GM12878 (cell line): Measurements from ENCODE around the gene GPT2. TPM values are rescaled to one million over a fixed set of nuclear protein-coding genes. Genes with fewer than 3 reads are reported as not detected.

ENCODE experiments used
- ATAC-seq: fragments of 200-7000 bp; cut with Tn5 transposase; 3 replicates; pipeline ENCODE4 v1.9.1; 2020; ENCODE audit warnings: mild to moderate bottlenecking, moderate library complexity
- BruUV-seq: library from RNA; stranded (reverse); fragments of 400-500 nt; replicated peaks from 2 replicates; lab custom pipeline; 2021; lab: Mats Ljungman, UMichigan
- CTCF ChIA-PET: fragments of 300-600 bp; sonication (Branson Sonifier 250); formaldehyde crosslinking; extraction: SDS; loops from one replicate; lab custom pipeline; 2021; ENCODE audit warnings: inconsistent platforms; lab: Yijun Ruan, JAX
- POLR2A ChIA-PET: fragments of 350-600 bp; formaldehyde crosslinking; extraction: SDS; loops from one replicate; lab custom pipeline; 2021; ENCODE audit warnings: inconsistent platforms; lab: Charles Lee
- RAD21 ChIA-PET: fragments of 300-600 bp; sonication (Branson Sonifier 250); formaldehyde crosslinking; loops from one replicate; lab custom pipeline; 2023; ENCODE audit warnings: antibody characterized with exemption; ENCODE audit not compliant: unreplicated experiment; lab: Charles Lee
- SMC1A ChIA-PET: fragments of 300-600 bp; sonication (Branson Sonifier 250); formaldehyde crosslinking; loops from one replicate; lab custom pipeline; 2023; ENCODE audit not compliant: unreplicated experiment, uncharacterized antibody; lab: Charles Lee
- DNase-seq: peaks from one replicate; pipeline ENCODE4 v3.0.0-alpha.2; 2011; ENCODE audit warnings: low read depth, low spot score
- FAIRE-seq: peaks from 3 replicates; lab custom pipeline; 2011; peaks lifted over from hg19 to GRCh38; lab: Jason Lieb, UNC
- H2AFZ ChIP-seq: 2 replicates; pipeline ENCODE4 v1.6.0; 2011; ENCODE audit warnings: low read depth, low read length, control low read depth; ENCODE audit not compliant: control insufficient read depth
- H3K27ac ChIP-seq: 2 replicates; pipeline ENCODE4 v1.5.1; 2011; ENCODE audit warnings: control low read depth; ENCODE audit not compliant: control insufficient read depth, insufficient read depth
- H3K27me3 ChIP-seq, 2 experiments: replicated peaks in 1 of 2; 2 replicates each; pipeline versions ENCODE4 v1.6.0 to v1.6.1; 2011; ENCODE audit warnings: low read length in 1 of 2; ENCODE audit not compliant: control insufficient read depth in 2 of 2, insufficient read depth in 2 of 2
- H3K36me3 ChIP-seq, 2 experiments: 2 replicates each; pipeline ENCODE4 v1.5.1; 2011; ENCODE audit warnings: low read length in 1 of 2; ENCODE audit not compliant: control insufficient read depth in 2 of 2, insufficient read depth in 2 of 2
- H3K4me1 ChIP-seq: 2 replicates; pipeline ENCODE4 v1.6.1; 2011; ENCODE audit warnings: mild to moderate bottlenecking, low read length, moderate library complexity, mixed read lengths; ENCODE audit not compliant: control insufficient read depth, insufficient read depth
- H3K4me2 ChIP-seq: 2 replicates; pipeline ENCODE4 v1.6.0; 2011; ENCODE audit warnings: control low read depth; ENCODE audit not compliant: control insufficient read depth, insufficient read depth
- H3K4me3 ChIP-seq: fragments of 200-600 bp; sonication (generic); 2 replicates; pipeline ENCODE4 v1.5.1; 2016
- H3K79me2 ChIP-seq: 2 replicates; pipeline ENCODE4 v1.6.0; 2011; ENCODE audit warnings: low read length; ENCODE audit not compliant: control insufficient read depth, insufficient read depth
- H3K9ac ChIP-seq: 2 replicates; pipeline ENCODE4 v1.8.0; 2011; ENCODE audit warnings: low read length, control low read depth, mixed read lengths; ENCODE audit not compliant: control insufficient read depth, insufficient read depth
- H3K9me3 ChIP-seq: replicated peaks from 3 replicates; pipeline ENCODE4 v1.5.1; 2011; ENCODE audit warnings: mild to moderate bottlenecking, low read length; ENCODE audit not compliant: control insufficient read depth, insufficient read depth
- H4K20me1 ChIP-seq: 2 replicates; pipeline ENCODE4 v1.6.0; 2011; ENCODE audit not compliant: control insufficient read depth, insufficient read depth
- CHD1 ChIP-seq: IDR thresholded peaks from 2 replicates; pipeline ENCODE4 v1.6.1; 2012; ENCODE audit warnings: low read depth, low read length, improper control_type of control experiment
- EGR1 ChIP-seq, 2 experiments: IDR thresholded peaks; 1 replicate in 1 of 2; 2 replicates in 1 of 2; pipeline ENCODE4 v1.6.1; 2011 to 2012; ENCODE audit warnings: low read depth in 2 of 2, low read length in 2 of 2, borderline replicate concordance in 1 of 2, mild to moderate bottlenecking in 1 of 2, moderate library complexity in 1 of 2
- ETV6 ChIP-seq, 2 experiments: fragments of 450-650 bp in 1 of 2; IDR thresholded peaks in 1 of 2; conservative IDR thresholded peaks in 1 of 2; 2 replicates each; pipeline ENCODE4 v1.6.1; 2014; ENCODE audit warnings: antibody characterized with exemption in 1 of 2, borderline replicate concordance in 1 of 2, low read depth in 1 of 2, mild to moderate bottlenecking in 1 of 2, moderate library complexity in 1 of 2
- FOS ChIP-seq: IDR thresholded peaks from 3 replicates; pipeline ENCODE4 v1.6.1; 2011; ENCODE audit warnings: borderline replicate concordance; ENCODE audit not compliant: insufficient read length; ENCODE audit errors: extremely low read depth
- HDGF ChIP-seq: fragments of 450-650 bp; IDR thresholded peaks from 2 replicates; pipeline ENCODE4 v1.6.1; 2016; ENCODE audit warnings: antibody characterized with exemption
- NFIC ChIP-seq: IDR thresholded peaks from 2 replicates; pipeline ENCODE4 v1.6.1; 2012; ENCODE audit warnings: low read depth, mild to moderate bottlenecking, inconsistent platforms, low read length, moderate library complexity
- RUNX3 ChIP-seq: IDR thresholded peaks from 2 replicates; pipeline ENCODE4 v1.6.1; 2012; ENCODE audit warnings: low read length, inconsistent platforms
- WGBS: methylation state at CpG from one replicate; pipeline ENCODE4 v1.1.6; 2016; ENCODE audit warnings: low lambda C conversion rate; ENCODE audit not compliant: insufficient replicate concordance, insufficient coverage; ENCODE audit errors: missing lambda C conversion rate; 5-methylcytosine and 5-hydroxymethylcytosine counted together
- in situ Hi-C: fragments of 300-500 bp; cut with MboI; formaldehyde crosslinking; loops from 9 replicates; pipeline ENCODE4 v1.14.3; 2018; ENCODE audit warnings: mixed read lengths
- intact Hi-C: fragments of 100-400 bp; cut with micrococcal nuclease; formaldehyde crosslinking; loops from one replicate; pipeline ENCODE4 v1.14.2; 2022; ENCODE audit not compliant: unreplicated experiment
- polyA plus RNA-seq, 11 experiments: library from polyadenylated mRNA; depleted of rRNA in 4 of 11; unstranded in 6 of 11; stranded (reverse) in 5 of 11; fragments of >200 nt; fragmentation: Nextera tagmentation in 4 of 11; fragmentation: Illumina TruSeq in 1 of 11; extraction: Ambion mirVana in 4 of 11; extraction: Trizol in 1 of 11; gene quantifications; 1 replicate in 1 of 11; 2 replicates in 10 of 11; pipeline versions ENCODE4 v1.2.1 to v1.2.3, GENCODE V29; 2011 to 2016; ENCODE audit warnings: inconsistent platforms in 2 of 11, missing spikeins in 2 of 11, low read depth in 1 of 11
- total RNA-seq, 4 experiments: library from RNA; depleted of rRNA in 3 of 4; stranded (reverse); fragments of >200 nt in 3 of 4; fragmentation: Illumina TruSeq in 1 of 4; extraction: Trizol in 1 of 4; gene quantifications; 2 replicates each; pipeline versions ENCODE4 v1.2.1 to v1.2.3, GENCODE V29; 2013 to 2021

Gene GPT2
- total and polyA plus RNA-seq, 10 of the 15 experiments (the other 5 are each of a cell fraction or from before 2014, with no cell fraction given) = 0.45 to 9.9 (median 4.3) TPM

GRCh38 chr16:46850619-46851555 lies 33.3 kb upstream of the GPT2 start:
- H3K27me3 ChIP-seq = no peaks in the 10 kb centered on the region
- ChIA-PET POLR2A (interaction anchor here (0.7 kb wide), 1 partner anchor 10 kb away, joined by 3 read pairs; no protein-coding TSS in a partner anchor), RAD21 (interaction anchor here (0.6 to 5.4 kb wide), 9 partner anchors 13 to 192 kb away, joined by 3 to 77 read pairs (median 5); no protein-coding TSS in a partner anchor), SMC1A (interaction anchor here (0.6 to 4.3 kb wide), 12 partner anchors 10 to 1038 kb away, joined by 3 to 35 read pairs (median 4); partner anchors contain the start of gene GPT2), CTCF (interaction anchor here (0.7 to 5.5 kb wide), 9 partner anchors 10 to 901 kb away, joined by 3 to 217 read pairs (median 12); no protein-coding TSS in a partner anchor)
- H4K20me1 ChIP-seq = no peaks in the 10 kb centered on the region
- ATAC-seq (peak; percentile 56), DNase-seq (no peak), FAIRE-seq (no peak)
- intact Hi-C loops = loop anchor here (5.0 kb wide), 1 partner anchor 1316 kb away; no protein-coding TSS in a partner anchor
- peak overlapping the region; percentile 40 for H2AFZ ChIP-seq
- in situ Hi-C loops = loop anchor here (10.0 kb wide), 1 partner anchor 1314 kb away; no protein-coding TSS in a partner anchor
- no peaks in the 10 kb centered on the region for H3K9me3 ChIP-seq
- 25% methylated on average over 5 of the region's 5 CpGs for whole genome bisulfite sequencing
- H3K4me2 ChIP-seq = peak overlapping the region; percentile 28; the same call in 1 of the 2 replicates
- TF ChIP-seq FOS (no peak), RUNX3 (0 out of 2 replicates have a peak, but pooled peaks have one; percentile 23)
- H3K9ac ChIP-seq = no peak overlapping the region
- BruUV-seq = no TSS peak
- no peaks in the 10 kb centered on the region for H3K36me3 ChIP-seq
- H3K27ac ChIP-seq = no peak overlapping the region
- H3K4me3 ChIP-seq = no peak overlapping the region
- H3K79me2 ChIP-seq = no peaks in the 10 kb centered on the region
- H3K4me1 ChIP-seq = peaks cover 4% of the 10 kb centered on the region; the same call in 1 of the 2 replicates

- 65% methylated on average over 3 of the region's 3 CpGs for WGBS
- Histone ChIP-seq H2AFZ (no peak overlapping the region), H3K4me2 (no peak overlapping the region), H3K79me2 (no peaks in the 10 kb centered on the region), H3K9ac (no peak overlapping the region), H3K27ac (no peak overlapping the region), H3K4me3 (no peak overlapping the region), H3K27me3 (no peaks in the 10 kb centered on the region), H3K36me3 (no peaks in the 10 kb centered on the region), H3K9me3 (no peaks in the 10 kb centered on the region), H3K4me1 (peaks cover 4% of the 10 kb centered on the region; the same call in 1 of the 2 replicates), H4K20me1 (no peaks in the 10 kb centered on the region)
- ChIA-PET RAD21 (interaction anchor here (1.2 to 5.4 kb wide), 8 partner anchors 12 to 1313 kb away, joined by 4 to 77 read pairs (median 8); no protein-coding TSS in a partner anchor), SMC1A (interaction anchor here (0.7 to 4.3 kb wide), 10 partner anchors 11 to 1385 kb away, joined by 3 to 70 read pairs (median 6); partner anchors contain the start of gene GPT2), POLR2A (interaction anchor here (0.6 kb wide), 1 partner anchor 58 kb away, joined by 3 read pairs; no protein-coding TSS in a partner anchor), CTCF (interaction anchor here (0.7 to 5.5 kb wide), 8 partner anchors 12 to 178 kb away, joined by 4 to 217 read pairs (median 58); no protein-coding TSS in a partner anchor)
- in situ Hi-C loops = loop anchor here (10.0 kb wide), 1 partner anchor 1313 kb away; no protein-coding TSS in a partner anchor
- FAIRE-seq (no peak), DNase-seq (no peak), ATAC-seq (no peak)
- TF ChIP-seq ETV6 (conservative IDR thresholded peaks at IDR 0.05 in 1 of 2, IDR thresholded peaks at IDR 0.05 in 1 of 2; ENCODE audit: borderline replicate concordance in 1 of 2, low read depth in 1 of 2) (no peak), CHD1 (no peak), NFIC (no peak), HDGF (no peak), EGR1 (IDR thresholded peaks at IDR 0.05; ENCODE audit: borderline replicate concordance in 1 of 2, low read depth in 2 of 2, low read length in 2 of 2) (0 out of 3 replicates have a peak, but pooled peaks of 1 of the 2 experiments have one; percentile 1)
- no TSS peak for BruUV-seq
- intact Hi-C loops = loop anchor here (5.0 kb wide), 1 partner anchor 1315 kb away; no protein-coding TSS in a partner anchor
These were observed 32.0 kb upstream of the GPT2 start for GRCh38 chr16:46852130-46852529.
